Sciatic nerve (tissue), 2 donors: ENCODE data around the gene PRKAR2A. TPM values are rescaled to one million over a fixed set of nuclear protein-coding genes. Genes with fewer than 3 reads are reported as not detected.

ENCODE experiments used
- ATAC-seq: fragments of 200-7000 bp; cut with Tn5 transposase; one replicate; pipeline ENCODE4 v1.9.1; 2020; ENCODE audit warnings: mild to moderate bottlenecking, moderate library complexity
- DNase-seq: peaks from one replicate; pipeline ENCODE4 v3.0.0-alpha.2; 2020; ENCODE audit warnings: low spot score
- intact Hi-C: fragments of 100-400 bp; cut with DNase I; formaldehyde crosslinking; loops from one replicate; pipeline ENCODE4 v1.14.2; 2022
- total RNA-seq: library from RNA; stranded (reverse); fragmentation: NEBNext Ultra II Directional; extraction: Animal tissue kit (Norgen Biotek cat#: 25700); gene quantifications from one replicate; pipeline ENCODE4 v1.2.1, GENCODE V29; 2021
- donor health status: DM: no; HTN: no; CAD: no.
- donor health status: DM: no; HTN: no; CAD: no.

The PRKAR2A gene
- total RNA-seq, 1 donor from 2014 or later: 46.5 TPM

DNA sequence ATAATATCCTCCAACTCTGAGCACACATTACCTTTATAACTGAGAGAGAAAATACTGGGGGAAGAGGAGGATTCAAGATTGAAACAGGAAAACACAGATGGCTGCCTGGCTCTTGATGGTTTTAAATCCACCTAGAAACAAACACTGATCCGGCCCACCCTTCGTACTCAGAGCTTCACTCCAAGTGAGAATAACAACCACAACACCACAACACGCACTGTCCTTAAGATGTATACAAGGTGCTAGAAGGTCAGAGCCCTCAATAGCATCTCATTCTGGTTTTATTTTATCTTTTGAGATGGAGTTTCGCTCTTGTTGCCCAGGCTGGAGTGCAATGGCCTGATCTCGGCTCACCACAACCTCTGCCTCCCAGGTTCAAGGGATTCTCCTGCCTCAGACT is 140.5 kb downstream of the PRKAR2A start:
- no peak for ATAC-seq

DNA sequence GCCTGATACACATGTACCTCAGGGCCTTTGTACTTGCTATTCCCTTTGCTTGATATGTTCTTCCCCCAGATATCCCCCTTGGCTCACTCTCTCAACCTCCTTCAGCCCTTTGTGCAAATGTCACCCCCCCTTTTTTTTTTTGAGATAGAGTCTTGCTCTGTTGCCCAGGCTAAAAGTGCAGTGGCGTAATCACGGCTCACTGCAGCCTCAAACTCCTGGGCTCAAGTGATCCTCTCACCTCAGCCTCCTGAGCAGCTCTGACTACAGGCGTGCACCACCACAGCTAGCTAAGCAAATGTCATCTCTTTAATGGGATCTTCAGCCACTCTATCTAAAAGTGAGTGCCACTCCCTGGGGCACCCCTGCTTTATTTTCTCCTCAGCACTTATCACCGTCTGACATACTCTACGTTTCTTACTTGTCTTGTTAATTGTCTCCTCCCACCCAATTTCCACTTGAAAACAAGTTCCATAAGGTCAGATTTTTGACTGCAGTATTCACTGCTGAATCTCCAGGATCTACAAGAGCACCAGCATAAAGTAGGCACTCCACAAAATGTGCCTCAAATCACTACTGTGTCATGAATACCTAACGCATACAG is 145.3 kb downstream of the PRKAR2A start:
- DNase-seq (no peak), ATAC-seq (no peak)
- intact Hi-C loops: no loop called here

More for the DNA sequence above, 140.5 kb downstream of the PRKAR2A start:
- intact Hi-C loops: no loop called here
- no peak for DNase-seq

DNA sequence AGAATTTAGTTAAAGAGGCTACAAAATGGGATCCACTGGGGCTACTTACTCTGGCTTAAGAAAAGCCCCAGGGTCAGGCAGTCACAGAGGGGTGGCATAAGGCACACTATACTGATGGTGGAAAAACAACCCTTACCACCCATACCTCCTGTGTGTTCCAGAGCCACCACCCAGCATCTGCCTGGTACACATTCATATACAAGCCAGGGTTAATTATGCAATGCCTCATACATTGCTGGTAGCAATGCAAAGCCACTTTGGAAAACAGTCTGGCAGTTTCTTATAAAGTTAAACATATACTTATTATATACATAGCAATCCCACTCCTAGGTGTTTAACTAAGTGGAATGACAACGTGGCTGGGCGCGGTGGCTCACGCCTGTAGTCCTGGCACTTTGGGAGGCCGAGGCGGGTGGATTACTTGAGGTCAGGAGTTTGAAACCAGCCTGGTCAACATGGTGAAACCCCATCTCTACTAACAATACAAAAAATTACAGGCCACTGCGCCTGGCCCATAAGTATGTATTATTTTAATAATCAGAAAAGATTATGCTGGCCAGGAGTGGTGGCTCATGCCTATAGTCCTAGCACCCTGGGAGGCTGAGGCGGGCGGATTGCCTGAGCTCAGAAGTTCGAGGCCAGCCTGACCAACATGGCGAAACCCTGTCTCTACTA is 146.8 kb downstream of the PRKAR2A start:
- DNase-seq: no peak
- no peak for ATAC-seq
- intact Hi-C loops: no loop called here

DNA sequence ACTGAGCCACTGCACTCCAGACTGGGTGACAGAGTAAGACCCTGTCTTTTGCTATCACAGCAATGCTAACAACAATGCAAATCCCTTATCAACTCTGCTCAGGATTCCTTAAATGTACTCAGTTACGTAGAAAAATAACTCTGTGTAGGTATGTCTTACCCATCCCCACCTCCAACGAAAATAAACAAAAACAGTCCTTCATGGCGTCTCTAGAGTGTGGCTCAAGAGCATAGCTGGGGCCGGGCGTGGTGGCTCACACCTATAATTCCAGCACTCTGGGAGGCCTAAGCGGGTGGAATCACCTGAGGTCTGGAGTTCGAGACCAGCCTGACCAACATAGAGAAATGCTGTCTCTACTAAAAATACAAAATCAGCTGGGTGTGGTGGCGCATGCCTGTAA is 148.8 kb downstream of the PRKAR2A start:
- intact Hi-C loops: no loop called here
- no peak for ATAC-seq
- DNase-seq: no peak

DNA sequence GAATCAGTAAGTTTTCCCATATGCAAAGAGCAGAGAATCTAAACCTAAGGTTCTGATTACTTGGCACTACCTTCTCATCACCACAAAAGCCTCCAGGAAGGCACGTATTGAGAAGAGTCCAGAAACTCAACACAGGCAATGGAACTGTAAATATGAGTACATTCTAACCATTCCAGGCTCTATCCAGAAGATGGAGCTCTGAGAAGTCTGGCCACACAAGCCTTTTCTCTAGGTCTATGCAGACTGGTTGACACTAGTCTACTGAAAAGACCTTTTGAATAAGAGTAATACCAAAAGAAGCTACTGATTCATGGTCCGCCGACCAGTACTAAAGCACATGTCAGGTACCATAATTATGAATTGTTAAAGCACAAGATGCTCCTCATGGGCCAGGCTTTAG is 149.7 kb downstream of the PRKAR2A start:
- DNase-seq (no peak), ATAC-seq (no peak)
- intact Hi-C loops: no loop called here

DNA sequence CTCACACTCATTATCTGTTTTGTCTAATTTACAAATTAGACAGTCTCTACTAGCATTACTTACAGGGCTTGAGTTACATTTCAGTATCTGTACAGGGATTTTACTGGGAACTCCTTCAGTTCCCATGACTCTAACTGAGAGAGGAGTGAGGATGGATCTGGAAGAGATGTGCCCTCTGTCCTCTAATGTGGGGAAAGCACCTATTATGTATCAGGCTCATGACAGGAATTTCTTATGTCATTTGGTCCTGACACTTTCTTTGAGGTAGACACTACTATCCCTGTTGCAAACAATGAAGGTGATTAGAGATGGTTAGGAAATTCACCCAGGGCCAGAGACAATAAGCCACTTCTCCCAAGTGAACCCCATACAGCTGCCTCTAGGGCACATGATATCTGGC is 151.1 kb downstream of the PRKAR2A start:
- intact Hi-C loops: no loop called here
- DNase-seq (no peak), ATAC-seq (no peak)

Other genes starting within 250 kb of the PRKAR2A start
- gene UQCRC1, start 238.2 kb downstream of the PRKAR2A start, total RNA-seq: 96.9 TPM
- not detected for gene TMEM89, start 226.1 kb downstream of the PRKAR2A start, total RNA-seq
- 17.1 TPM for gene SLC26A6, start 212.4 kb downstream of the PRKAR2A start, total RNA-seq
- gene CELSR3, start 185.0 kb downstream of the PRKAR2A start, total RNA-seq: 1.5 TPM
- 29.3 TPM for gene NCKIPSD, start 162.0 kb downstream of the PRKAR2A start, total RNA-seq
- 104 TPM for gene IP6K2, start 130.7 kb downstream of the PRKAR2A start, total RNA-seq
- 12.2 TPM for gene SLC25A20, start 51.0 kb upstream of the PRKAR2A start, total RNA-seq
- 88.9 TPM for gene ARIH2, start 71.0 kb upstream of the PRKAR2A start, total RNA-seq
- gene P4HTM, start 142.4 kb upstream of the PRKAR2A start, total RNA-seq: 40.1 TPM
- gene WDR6, start 159.5 kb upstream of the PRKAR2A start, total RNA-seq: 149 TPM
- gene DALRD3, start 170.7 kb upstream of the PRKAR2A start, total RNA-seq: 18.7 TPM
- 75.1 TPM for gene NDUFAF3, start 174.2 kb upstream of the PRKAR2A start, total RNA-seq
- gene IMPDH2, start 181.5 kb upstream of the PRKAR2A start, total RNA-seq: 121 TPM
- gene QRICH1, start 246.2 kb upstream of the PRKAR2A start, total RNA-seq: 101 TPM